ENCODE results near the gene MRPS6. TPM values are rescaled to one million over a fixed set of nuclear protein-coding genes. Genes with fewer than 3 reads are reported as not detected.
A peak's percentile ranks its signal among the peaks of the same experiment; 100 is the strongest.

Gene MRPS6
- total RNA-seq (10 to 100 TPM; 41.0 to 95.8 (median 70.7) TPM), polyA plus RNA-seq (100 to 1,000 TPM in 1 of 3 donors, 10 to 100 TPM in 2; 60.0 to 118 (median 88.3) TPM)

- H3K27ac ChIP-seq = peak within 1 kb of the TSS; percentile 82 to 93 (median 89)
- no peaks in the 10 kb centered on the region for H3K27me3 ChIP-seq
- no peaks in the 10 kb centered on the region for H3K9me3 ChIP-seq
- DNase-seq = peak; percentile 91
- H3K4me3 ChIP-seq = peak within 1 kb of the TSS; percentile 69 to 81 (median 73)
- H3K36me3 ChIP-seq = no peaks in the 10 kb centered on the region
- H3K4me1 ChIP-seq = peaks cover 0 to 44% (median 42%) of the 10 kb centered on the region in 4 donors
- WGBS, 2 donors = 1% methylated on average over 104 of the region's 104 CpGs
- intact Hi-C loops (cut with DNase I) = loop anchor here (2.0 to 10.0 kb wide), 5 partner anchors 58 to 428 kb away; partner anchors contain the start of genes CRYZL1 and ITSN1
- peak; percentile 93 to 98 (median 95) for TF ChIP-seq POLR2AphosphoS5 (IDR thresholded peaks at IDR 0.05)
- peak; percentile 62 to 72 for TF ChIP-seq POLR2A (IDR thresholded peaks at IDR 0.05)
- TF ChIP-seq EP300 (IDR thresholded peaks at IDR 0.05) = no peak
Observed at GRCh38 chr21:34073032-34073748, at the start of gene MRPS6, which contains the start of gene SLC5A3. MRPS6 (plus strand) TSS chr21:34073578; CDS start chr21:34073701, 123 bp downstream. SLC5A3 (plus strand) TSS chr21:34073578; CDS start chr21:34095199, 21,621 bp downstream.

GRCh38 chr21:34023691-34024373 is 49.5 kb upstream of the MRPS6 start:
- Histone ChIP-seq H3K27ac (peak overlapping the region in 3 of 4 donors; percentile 16 to 55 (median 40)), H3K4me3 (no peak overlapping the region), H3K27me3 (no peaks in the 10 kb centered on the region), H3K36me3 (no peaks in the 10 kb centered on the region), H3K9me3 (peaks cover 0 to 3% (median 0%) of the 10 kb centered on the region in 4 donors), H3K4me1 (peaks cover 0 to 30% (median 25%) of the 10 kb centered on the region in 4 donors)
- 67 to 71% methylated on average over 8 of the region's 8 CpGs for WGBS, 2 donors
- TF ChIP-seq CTCF (IDR thresholded peaks at IDR 0.05) (no peak), POLR2AphosphoS5 (IDR thresholded peaks at IDR 0.05) (peak in 1 of 4 donors; percentile 5)
- intact Hi-C loops (cut with DNase I) = loop anchor here (5.0 kb wide), 2 partner anchors 53 to 72 kb away; no protein-coding TSS in a partner anchor
- no peak for DNase-seq

- H3K27me3 ChIP-seq = no peaks in the 10 kb centered on the region
- peak overlapping the region in 2 of 4 donors; percentile 40 to 55 for H3K27ac ChIP-seq
Observed at GRCh38 chr21:34024374-34024693, 49.0 kb upstream of the MRPS6 start.

GRCh38 chr21:34027721-34028461 is 45.5 kb upstream of the MRPS6 start:
- Histone ChIP-seq H3K9me3 (no peaks in the 10 kb centered on the region), H3K4me1 (peaks cover 0 to 26% (median 21%) of the 10 kb centered on the region in 4 donors), H3K27ac (no peak overlapping the region), H3K36me3 (no peaks in the 10 kb centered on the region), H3K27me3 (no peaks in the 10 kb centered on the region), H3K4me3 (no peak overlapping the region)
- TF ChIP-seq POLR2A (IDR thresholded peaks at IDR 0.05) = no peak
- no peak for TF ChIP-seq CTCF (IDR thresholded peaks at IDR 0.05)
- TF ChIP-seq EP300 (IDR thresholded peaks at IDR 0.05) = no peak
- no peak for TF ChIP-seq POLR2AphosphoS5 (IDR thresholded peaks at IDR 0.05)
- DNase-seq = no peak
- intact Hi-C loops (cut with DNase I) = no loop called here
- WGBS, 2 donors = 59 to 82% methylated on average over 9 of the region's 9 CpGs

More at GRCh38 chr21:34024374-34024693, 49.0 kb upstream of the MRPS6 start:
- DNase-seq = no peak
- TF ChIP-seq CTCF (IDR thresholded peaks at IDR 0.05) (no peak), EP300 (IDR thresholded peaks at IDR 0.05) (no peak), POLR2A (IDR thresholded peaks at IDR 0.05) (no peak), POLR2AphosphoS5 (IDR thresholded peaks at IDR 0.05) (peak in 1 of 4 donors; percentile 2)
- intact Hi-C loops (cut with DNase I) = loop anchor here (5.0 kb wide), 2 partner anchors 53 to 72 kb away; no protein-coding TSS in a partner anchor
- 87 to 93% methylated on average over 3 of the region's 3 CpGs for WGBS, 2 donors
- Histone ChIP-seq H3K4me1 (peaks cover 0 to 30% (median 25%) of the 10 kb centered on the region in 4 donors), H3K36me3 (no peaks in the 10 kb centered on the region), H3K9me3 (peaks cover 0 to 3% (median 0%) of the 10 kb centered on the region in 4 donors), H3K4me3 (no peak overlapping the region)
